Measurements from ENCODE around the gene GPATCH1.
A peak's percentile ranks its signal among the peaks of the same experiment; 100 is the strongest.

The GPATCH1 gene

DNA sequence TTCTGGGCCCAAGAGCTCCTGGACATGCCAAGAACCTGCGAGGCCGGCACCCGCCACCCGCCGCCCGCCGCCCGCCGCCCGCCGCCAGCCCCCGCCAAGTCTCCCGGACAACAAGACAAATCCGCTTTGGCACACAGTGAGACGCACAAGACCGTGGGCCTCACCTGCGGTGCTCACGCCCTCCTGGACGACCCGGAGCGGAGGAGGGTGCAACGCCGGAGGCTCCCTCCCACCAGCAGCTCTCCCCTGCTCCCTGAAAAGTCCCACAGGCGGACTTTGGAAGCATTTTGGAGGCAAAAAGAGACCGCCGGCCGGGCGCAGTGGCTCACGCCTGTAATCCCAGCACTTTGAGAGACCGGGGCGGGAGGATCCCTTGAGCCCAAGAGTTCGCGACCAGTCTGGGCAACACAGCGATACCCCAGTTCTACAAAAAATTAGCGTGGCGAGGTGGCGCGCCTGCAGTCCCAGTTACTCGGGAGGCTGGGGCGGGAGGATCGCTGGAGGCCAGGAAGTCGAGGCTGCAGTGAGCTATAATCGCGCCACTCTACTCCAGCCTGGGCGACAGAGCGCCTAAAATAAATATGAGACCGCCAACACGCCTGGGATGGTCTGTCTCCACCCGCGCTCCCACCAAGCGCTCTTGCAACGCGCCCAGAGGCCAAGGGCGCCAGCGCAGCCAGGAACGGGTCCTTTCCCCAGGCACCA is 17.1 kb upstream of the GPATCH1 start:
- no peak for DNase-seq

DNA sequence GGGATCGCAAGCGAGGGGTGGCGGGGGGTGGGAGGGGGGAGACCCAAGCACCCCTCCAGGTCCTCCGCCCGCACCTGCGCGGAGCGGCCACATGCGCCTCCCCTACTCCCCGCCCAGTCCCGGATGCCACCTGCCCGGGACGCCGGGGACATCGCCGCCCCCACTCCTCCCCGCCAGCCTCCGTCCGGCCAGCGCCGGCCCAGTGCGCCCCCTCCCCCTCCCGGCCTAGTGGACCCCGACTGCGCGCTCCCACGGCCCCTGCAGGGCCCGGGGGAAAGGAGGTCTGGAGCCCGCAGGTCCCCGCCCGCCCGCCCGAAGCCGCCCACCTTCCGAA is 16.6 kb upstream of the GPATCH1 start:
- DNase-seq, result peak; percentile 10

DNA sequence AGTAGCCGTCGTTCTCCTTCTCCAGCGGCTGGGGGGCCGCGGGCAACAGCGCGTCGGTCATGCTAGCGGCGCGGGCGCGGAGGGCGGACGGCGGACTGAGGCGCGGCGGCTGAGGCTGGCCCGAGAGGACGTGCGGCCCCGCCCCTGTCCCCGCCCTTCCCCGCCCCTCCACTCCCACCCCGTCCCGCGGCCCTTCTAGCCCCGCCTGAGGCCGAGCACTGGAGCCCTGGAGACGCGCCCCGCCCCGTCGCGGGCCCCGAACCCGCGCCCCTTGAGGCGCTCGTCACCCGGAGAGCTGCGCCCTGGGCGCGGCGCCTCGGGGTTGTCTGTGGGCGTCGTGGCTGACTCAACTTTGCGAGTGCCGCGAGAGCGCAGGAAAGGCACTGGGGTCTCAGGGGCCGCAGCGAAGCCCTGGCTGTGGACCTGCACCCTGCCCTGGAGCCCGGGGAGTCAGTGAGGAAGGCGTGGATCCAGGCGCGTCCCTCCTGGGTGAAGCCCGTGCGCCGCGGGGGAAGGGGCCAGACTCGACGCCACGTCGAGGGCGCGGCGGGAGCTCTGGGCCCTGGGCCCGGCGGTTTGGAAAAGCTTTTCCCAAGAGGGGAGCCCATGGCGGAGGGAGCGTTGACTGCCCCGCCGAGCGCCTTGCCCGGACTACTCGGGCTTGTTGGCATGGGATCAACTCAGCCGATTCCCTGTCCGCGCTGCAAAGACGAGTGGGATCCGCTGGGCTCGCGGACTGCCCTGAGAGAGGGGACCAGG is 16.0 kb upstream of the GPATCH1 start, which contains the start of gene RHPN2:
TSS of gene RHPN2 (minus strand) at position 97 of the 759 bp plus-strand sequence. CDS start at position 61, 36 bp downstream.
- peak; percentile 50 for DNase-seq

DNA sequence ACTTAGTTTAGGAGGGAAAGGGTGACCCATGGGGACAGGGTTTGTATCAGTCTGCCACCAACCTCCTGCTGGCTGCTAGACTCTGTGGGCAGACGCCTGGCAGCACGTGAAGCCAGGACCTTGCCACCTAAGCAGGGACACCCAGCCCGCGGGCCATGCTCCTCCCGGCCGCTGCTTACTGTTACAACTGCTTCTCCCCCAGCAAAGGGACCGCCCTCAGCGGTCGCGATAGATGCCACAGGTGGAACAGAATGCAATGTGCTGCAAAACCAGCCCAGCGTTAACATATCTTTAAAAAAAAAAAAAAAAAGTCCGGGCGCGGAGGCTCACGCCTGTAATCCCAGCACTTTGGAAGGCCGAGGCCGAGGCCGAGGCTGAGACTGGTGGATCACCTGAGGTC is 14.4 kb upstream of the GPATCH1 start:
- DNase-seq, result no peak

DNA sequence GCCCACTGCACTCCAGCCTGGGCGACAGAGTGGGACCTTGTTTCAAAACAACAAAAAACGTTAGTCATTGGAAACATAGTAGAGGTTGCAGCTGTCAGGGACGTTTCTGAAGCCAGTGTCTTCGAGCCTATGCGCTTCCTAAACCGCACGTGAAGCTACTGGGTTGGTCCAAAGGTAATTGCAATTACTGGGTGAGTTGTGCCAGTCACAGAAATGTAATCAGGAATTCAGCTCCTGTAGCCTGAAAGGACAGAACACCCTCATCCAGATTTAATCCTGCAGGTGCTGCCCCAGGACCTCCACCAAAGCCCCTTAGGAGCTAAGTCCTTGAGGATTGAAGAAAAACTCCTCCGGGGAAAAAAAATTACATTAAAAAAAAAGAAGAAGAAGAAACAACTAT is 13.9 kb upstream of the GPATCH1 start:
- DNase-seq, result no peak

DNA sequence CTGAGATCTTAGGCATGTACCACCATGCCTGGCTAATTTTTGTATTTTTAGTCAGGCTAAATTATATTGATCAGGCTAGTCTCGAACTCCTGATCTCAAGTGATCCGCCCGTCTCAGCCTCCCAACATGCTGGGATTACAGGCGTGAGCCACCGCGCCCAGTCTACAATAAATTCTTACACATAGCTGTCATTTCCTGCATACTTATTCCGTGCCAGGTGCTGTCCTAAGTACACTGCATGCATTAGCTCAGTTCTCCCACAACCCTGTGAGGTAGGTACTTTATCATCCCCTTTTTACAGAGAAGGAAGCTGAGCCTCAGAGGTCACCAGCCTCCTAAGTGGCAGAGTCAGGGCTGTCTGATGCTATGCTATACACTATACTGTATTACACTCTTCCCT is 9.1 kb upstream of the GPATCH1 start:
- no peak for DNase-seq

DNA sequence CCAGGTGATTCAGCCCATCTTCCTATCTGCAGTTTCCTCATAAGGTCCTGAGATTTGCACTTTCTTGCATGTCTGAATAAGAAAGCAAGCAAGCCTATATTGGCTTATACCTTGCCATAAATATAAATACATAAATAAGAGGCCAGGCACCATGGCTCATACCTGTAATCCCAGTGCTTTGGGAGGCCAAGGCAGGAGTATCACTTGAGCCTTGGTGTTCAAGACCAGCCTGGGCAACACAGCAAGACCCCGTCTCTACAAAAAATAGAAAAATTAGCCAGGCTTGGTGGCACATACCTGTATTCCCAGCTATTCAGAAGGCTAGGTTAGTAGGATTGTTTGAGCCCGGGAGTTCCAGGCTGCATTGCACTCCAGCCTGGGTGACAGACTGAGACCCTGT is 5.5 kb upstream of the GPATCH1 start:
- no peak for DNase-seq

DNA sequence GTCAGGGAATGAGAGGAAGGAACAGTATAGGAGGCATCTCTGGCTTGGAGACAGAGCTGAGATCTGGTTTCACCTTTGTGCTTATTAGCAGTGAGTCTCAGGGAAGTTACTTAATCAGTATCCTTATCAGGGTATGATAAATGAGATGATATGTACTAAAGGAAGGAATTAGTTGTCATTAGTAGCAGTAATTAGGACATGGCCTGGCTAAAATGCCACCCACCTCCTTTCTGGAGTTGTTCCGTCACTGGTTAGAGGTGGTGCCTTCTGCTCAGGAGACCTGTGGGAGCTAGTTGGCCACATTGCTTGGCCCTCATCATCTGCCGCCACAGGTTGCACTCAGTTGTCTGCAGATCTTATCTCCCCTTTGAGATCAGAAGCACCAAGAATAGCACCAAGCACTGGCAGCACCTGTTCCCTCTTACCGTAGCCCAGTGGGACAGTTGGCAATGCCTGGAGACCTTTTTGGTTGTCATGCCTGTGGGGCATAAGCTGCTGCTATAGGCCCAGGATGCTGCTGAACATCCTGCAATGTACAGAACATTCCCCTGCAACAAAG is 4.7 kb downstream of the GPATCH1 start:
- no peak for DNase-seq

DNA sequence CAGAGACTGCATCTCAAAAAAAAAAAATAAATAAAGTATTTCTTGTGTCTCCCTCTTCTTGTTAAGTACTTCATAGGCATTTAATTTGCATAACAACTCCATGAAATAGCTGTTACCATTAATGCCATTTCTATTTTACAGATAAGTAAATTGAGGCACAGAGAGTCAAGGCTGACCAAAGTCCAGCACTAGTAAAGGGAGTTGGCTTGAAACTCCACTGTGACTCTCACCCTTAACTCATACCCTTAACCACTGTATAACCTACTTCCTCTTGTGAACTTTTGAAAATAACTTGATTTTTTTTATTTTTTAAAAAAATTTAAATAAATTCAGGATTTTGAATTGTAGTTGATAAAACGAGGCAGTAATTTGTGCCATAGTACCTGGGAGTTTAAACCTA is 6.0 kb downstream of the GPATCH1 start:
- no peak for DNase-seq

DNA sequence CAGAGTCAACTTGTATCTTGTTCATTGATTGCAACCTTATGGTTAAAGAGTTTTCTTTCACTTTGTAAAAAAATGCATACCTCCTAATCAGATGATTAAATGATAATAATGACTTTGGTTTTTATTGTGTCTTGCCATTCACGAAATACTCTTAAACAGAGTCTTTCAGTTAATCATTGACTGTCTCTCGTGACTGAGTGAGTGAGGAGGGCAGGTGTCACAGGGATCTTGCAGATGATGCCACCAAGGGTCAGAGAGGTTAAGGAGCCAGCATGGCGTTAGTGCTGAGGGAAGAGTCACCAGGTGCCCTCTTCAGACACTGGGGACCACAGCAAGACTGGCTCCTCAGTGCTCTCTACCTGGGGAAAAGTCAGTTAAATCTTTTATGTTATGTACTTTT is 8.0 kb downstream of the GPATCH1 start:
- no peak for DNase-seq

DNA sequence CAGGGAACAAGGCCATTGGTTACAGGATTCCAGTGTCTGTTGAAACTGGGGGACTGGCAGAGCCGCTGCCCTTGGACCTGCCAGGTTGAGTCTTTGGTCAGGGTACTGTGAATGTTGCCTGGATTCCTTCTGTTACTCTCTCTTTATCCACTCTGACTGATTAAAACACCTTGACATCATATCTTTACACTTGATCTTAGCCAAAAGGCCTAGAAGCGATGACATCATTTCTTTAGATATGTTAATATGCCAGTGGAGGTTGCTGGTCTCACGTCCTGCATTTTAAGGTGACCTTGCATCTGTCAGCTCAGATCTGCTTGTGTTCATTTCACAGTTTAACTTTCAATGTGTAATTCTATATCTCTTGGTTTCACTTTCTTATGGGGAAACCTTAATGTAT is 9.2 kb downstream of the GPATCH1 start:
- DNase-seq, result no peak

DNA sequence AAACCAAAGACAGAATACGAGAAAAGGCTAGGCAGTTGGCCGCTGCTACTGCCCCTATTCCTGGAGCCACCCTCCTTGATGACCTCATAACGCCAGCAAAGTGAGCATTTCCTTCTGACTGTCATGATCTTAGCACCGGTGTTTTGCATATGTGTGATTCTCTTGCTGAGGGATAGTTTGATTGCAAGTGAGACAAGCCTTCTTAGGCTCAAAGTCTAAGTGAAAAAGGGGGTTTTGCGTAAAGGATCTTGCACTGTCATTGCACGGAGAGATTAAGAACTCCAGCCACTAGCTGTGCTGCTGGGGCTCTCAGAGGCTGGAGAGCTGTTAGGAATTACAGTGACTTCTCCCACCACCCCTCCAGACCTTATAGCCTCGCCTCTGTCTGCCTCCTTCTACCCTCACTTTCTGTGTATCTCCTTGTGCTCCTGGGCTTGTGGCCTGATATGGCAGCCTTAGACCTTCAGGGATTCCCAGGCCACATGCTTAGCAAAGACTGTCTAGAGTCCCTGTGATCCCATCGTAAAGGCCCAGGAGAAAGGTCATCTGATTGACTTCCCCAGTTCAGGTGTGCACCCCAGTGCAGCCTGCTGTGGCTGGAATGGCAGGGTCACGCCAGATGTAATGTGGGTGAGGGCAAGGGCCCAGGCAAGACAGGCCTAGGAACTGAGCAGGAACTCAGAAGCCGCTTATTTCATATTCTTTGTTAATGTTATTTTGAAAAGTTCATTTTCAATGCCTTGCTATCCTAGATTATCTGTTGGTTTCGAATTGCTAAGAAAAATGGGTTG is 12.6 kb downstream of the GPATCH1 start:
- no peak for DNase-seq

DNA sequence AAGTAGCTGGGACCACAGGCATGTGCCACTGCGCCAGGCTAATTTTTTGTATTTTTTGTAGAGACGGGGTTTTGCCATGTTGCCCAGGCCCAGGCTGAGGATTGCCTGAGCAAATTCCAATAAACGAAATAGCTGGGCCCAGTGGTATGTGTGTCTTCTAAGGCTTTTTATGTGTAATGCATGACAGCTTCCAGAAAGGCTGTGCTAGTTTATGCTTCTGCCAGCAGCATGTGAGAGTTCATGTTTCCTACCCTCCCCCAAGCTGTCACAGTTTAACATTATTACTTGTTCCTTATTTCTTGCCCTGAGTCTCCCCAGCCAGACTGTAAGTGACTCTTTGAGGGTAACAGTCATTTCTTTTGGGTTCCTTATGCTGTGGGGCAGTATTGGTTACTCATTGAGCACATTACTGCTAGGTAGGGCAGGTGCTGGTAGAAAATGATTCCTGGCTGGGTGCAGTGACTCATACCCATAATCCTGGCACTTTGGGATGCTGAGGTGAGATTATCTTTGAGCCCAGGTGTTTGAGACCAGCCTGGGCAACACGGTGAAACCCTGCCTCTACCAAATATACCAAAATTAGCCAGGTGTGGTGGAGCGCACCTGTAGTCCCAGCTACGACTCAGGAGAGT is 13.6 kb downstream of the GPATCH1 start:
- no peak for DNase-seq

DNA sequence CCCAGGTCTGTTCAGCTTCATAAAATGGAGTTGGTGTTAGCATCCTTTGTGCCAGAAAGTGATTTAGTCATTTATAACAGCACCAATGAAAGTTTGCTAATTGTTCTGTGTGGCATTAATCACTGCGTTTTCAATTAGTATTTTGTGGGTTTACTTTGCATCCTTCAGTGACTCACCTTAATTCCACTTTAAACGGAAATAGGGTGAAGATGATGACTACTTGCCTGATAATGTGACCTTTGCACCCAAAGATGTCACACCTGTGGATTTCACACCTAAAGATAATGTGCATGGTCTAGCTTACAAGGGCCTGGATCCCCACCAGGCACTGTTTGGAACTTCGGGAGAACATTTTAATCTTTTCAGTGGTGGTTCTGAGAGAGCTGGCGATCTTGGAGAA is 15.0 kb downstream of the GPATCH1 start:
- DNase-seq, result no peak

DNA sequence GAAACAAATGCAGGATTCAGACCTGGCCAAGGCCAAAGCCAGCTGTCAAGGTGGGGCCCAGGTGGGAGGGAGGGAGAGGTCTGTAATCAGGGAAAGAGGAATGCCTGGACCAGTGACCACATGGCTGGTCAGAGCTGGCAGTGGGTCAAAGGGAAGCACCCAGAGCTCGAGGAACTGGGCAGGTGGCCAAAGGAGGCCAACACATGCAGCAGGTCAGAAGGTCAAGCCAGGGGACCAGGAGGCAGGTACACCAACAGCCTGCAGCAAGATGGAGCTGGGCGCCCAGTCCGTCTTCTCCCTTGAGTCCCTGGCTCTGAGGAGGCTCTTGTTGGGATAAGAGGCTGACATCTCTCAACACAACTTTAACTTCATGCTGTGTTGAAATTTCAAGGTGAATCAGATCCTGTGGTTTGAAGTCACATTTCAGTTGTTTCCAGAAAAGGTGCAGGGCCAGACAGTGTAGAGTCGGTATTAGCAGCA is 17.1 kb downstream of the GPATCH1 start:
- DNase-seq, result no peak

DNA sequence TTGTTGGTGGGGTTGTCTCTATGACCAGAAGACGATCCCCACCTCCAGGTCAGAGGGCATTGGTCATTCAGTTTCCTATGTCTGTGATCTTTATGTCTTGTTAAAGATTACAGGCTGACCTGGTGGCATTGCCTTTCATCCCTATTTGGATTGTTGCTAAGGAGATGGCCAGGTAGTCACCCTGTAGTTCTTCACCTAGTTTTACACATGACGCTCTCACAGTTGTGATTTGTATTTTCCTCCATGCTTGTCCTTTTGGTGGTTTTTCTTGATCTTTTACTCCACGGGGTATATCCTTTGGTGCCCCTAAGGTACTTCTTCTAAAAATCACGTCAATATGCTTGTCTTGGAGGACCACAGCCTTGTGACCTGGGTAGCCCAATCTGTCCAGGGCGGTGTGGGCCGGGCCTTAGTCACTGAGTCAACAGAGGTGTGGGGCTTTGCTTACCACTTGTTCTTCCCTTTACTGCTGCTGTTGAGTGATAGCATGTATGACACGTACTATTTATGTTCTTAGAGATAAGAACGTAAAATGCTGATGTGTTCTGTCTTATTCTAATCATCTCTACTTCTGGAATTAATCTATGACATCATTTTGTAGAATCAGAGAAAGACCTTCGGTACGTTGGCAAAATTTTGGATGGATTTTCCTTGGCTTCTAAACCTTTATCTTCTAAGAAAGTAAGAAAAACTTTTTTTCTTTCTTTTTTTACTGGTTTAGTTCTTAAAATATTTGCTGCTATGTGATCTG is 20.1 kb downstream of the GPATCH1 start:
- no peak for DNase-seq

DNA sequence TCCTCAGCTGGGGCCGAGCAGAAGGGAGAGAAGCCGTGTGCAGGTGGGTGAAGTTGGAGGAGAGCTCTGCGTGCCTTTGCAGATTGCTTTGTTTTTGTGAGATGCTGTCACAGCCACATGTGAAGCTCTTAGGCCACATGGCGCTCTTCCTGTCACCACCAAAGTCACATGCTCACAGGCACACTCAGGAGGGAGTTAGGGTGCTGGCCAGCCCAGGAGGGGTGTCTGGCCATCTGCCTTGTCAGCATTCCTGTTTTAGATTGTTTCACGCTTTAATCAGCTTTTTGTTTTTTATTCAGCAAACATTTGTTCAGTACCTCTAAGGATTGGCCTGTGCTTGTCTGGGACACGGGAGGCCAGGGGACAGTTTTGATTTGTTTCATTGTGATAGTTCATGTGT is 21.9 kb downstream of the GPATCH1 start:
- no peak for DNase-seq

DNA sequence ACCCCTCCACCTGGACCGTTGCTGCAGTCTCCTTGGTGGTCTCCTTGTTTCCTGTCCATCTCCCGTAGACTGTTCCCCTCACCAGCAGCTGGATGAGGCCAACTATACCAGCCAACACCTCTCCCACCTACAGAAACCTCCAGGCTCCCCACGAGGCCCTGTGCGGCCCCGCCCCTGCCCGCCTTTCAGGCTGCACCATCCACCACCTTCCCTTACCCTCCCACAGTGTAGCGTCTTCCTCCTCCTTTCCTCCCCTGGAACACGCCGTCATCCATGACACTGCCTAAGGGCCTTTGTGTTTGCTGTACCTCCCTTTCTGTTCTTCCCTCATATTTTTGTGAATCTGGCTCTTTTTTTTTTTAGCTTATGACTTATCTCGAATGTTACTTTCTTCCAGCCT is 27.2 kb downstream of the GPATCH1 start:
- DNase-seq, result no peak

DNA sequence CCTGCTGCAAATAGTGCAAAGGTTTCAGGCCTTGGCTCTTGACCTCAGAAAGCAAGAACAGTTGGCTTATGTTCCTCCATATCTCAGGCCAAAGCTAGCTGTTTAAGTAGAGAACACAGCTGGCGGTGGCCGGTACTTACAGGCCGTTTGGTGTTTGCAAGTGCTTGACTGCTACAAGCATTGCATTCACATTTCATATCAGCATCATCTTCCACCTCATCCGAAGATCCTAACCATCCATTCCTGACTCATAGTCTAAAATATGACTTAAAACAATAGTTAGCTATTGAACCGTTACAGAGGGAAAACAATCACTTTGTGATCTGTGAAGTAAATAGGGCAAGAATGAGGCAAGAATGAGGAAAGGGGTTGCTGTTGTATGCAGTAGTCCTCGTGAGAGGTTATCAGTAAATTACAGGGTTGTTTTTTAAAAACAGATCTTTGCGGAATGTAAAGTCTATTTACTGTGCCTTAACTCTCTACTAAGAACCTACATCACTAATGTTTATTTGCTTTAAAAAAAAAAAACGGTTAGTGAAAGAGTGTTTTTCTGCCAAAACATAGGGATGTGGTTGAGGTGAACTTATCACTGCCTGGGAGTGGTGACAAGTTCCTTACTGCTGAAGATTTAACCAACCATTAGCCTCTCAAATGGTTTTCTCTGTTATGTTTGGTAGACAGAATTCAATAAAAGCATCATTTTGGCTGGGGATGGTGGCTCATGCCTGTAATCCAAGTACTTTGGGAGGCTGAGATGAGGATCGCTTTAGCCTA is 29.3 kb downstream of the GPATCH1 start:
- no peak for DNase-seq

DNA sequence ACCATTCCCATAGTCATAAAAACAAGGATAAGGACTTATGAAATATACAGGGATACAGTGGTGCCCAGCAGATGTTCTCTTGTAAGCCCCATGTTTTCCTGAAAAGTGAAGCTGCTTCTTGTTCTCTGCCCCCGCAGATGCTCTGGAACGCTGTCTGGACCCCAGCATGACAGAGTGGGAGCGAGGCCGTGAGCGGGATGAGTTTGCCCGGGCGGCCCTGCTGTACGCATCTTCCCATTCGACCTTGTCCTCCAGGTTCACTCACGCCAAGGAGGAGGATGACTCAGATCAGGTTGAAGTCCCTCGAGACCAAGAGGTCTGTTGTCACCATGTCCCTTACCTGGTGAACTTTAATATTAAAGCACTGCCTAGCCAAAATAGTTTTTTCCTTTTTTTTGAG is 30.6 kb downstream of the GPATCH1 start:
- DNase-seq, result no peak

DNA sequence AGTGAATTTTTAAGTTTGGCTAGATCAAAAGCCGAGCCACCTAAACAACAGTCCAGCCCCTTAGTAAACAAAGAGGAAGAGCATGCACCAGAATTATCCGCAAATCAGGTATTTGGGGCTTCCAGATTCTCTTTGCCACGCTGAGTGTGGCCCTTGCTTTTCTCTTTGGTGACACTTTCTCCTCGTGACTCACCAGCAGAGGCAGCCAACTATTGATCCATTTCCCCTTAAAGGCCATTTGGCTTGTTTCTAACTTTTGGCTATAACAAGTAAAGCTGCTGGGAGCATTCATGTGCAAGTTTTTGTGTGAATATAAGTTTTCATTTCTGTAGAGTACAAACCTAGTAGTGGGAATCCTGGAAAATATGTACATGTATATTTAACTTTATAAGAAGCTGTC is 33.3 kb downstream of the GPATCH1 start:
- no peak for DNase-seq
